ENCODE data around the gene BTBD9.

- TF ChIP-seq CTCF (CRISPR knock-in tag; IDR thresholded peaks at IDR 0.05), result no peak
- TF ChIP-seq NR2C2 (CRISPR knock-in tag; IDR thresholded peaks at IDR 0.05; ENCODE audit: borderline replicate concordance), result no peak
- no peak for TF ChIP-seq MZF1 (CRISPR knock-in tag; IDR thresholded peaks at IDR 0.05; ENCODE audit: borderline replicate concordance)
- TF ChIP-seq GABPA (IDR thresholded peaks at IDR 0.05; ENCODE audit: low read depth, low read length), result no peak
- no peak for TF ChIP-seq GABPA (CRISPR knock-in tag; IDR thresholded peaks at IDR 0.05; ENCODE audit: low read depth)
- TF ChIP-seq SNAI1 (CRISPR knock-in tag; IDR thresholded peaks at IDR 0.05; ENCODE audit: borderline replicate concordance), result no peak
- no peak for TF ChIP-seq GTF2F1 (IDR thresholded peaks at IDR 0.05; ENCODE audit: low read length)
- no peak for TF ChIP-seq MXD4 (CRISPR knock-in tag; IDR thresholded peaks at IDR 0.05)
Measured at GRCh38 chr6:38656896-38657295, 17.2 kb upstream of the BTBD9 start.
